Measurements from ENCODE around the gene MYL10. TPM values are rescaled to one million over a fixed set of nuclear protein-coding genes. Genes with fewer than 3 reads are reported as not detected.

Gene MYL10
- not detected in 2 replicates for total RNA-seq

- TF ChIP-seq, protein P1, sequence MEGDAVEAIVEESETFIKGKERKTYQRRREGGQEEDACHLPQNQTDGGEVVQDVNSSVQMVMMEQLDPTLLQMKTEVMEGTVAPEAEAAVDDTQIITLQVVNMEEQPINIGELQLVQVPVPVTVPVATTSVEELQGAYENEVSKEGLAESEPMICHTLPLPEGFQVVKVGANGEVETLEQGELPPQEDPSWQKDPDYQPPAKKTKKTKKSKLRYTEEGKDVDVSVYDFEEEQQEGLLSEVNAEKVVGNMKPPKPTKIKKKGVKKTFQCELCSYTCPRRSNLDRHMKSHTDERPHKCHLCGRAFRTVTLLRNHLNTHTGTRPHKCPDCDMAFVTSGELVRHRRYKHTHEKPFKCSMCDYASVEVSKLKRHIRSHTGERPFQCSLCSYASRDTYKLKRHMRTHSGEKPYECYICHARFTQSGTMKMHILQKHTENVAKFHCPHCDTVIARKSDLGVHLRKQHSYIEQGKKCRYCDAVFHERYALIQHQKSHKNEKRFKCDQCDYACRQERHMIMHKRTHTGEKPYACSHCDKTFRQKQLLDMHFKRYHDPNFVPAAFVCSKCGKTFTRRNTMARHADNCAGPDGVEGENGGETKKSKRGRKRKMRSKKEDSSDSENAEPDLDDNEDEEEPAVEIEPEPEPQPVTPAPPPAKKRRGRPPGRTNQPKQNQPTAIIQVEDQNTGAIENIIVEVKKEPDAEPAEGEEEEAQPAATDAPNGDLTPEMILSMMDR (IDR thresholded peaks at IDR 0.05; ENCODE audit: extremely low read depth, low read depth, low read length), result no peak
- no peaks in the 10 kb centered on the region for H4K20me1 ChIP-seq (ENCODE audit: insufficient read depth, low read length)
- no peak within 1 kb of the TSS for H3K27ac ChIP-seq (ENCODE audit: low read depth, low read length)
- no peaks in the 10 kb centered on the region for H3K9me3 ChIP-seq (ENCODE audit: low read depth, low read length)
- no peaks in the 10 kb centered on the region for H3K79me2 ChIP-seq (ENCODE audit: insufficient read depth, low read length)
- no peak for DNase-seq (ENCODE audit: insufficient read length, low spot score, missing footprints)
- H2AFZ ChIP-seq (ENCODE audit: low read length), result no peak within 1 kb of the TSS
- H3K27me3 ChIP-seq (ENCODE audit: insufficient read depth, low read length), result peaks cover 4% of the 10 kb centered on the region
- H3K36me3 ChIP-seq (ENCODE audit: insufficient read depth, low read length), result no peaks in the 10 kb centered on the region
- no peak within 1 kb of the TSS for H3K4me3 ChIP-seq (ENCODE audit: insufficient read depth, low read length)
- H3K4me1 ChIP-seq (ENCODE audit: insufficient read depth, low read length), result peaks cover 16% of the 10 kb centered on the region
- H3K4me2 ChIP-seq (ENCODE audit: insufficient read depth, low read length), result no peak within 1 kb of the TSS
Observed at GRCh38 chr7:101629171-101629570, at the start of gene MYL10. TSS of gene MYL10 (minus strand) at chr7:101629296. CDS start at chr7:101629118, 178 bp downstream.

DNA sequence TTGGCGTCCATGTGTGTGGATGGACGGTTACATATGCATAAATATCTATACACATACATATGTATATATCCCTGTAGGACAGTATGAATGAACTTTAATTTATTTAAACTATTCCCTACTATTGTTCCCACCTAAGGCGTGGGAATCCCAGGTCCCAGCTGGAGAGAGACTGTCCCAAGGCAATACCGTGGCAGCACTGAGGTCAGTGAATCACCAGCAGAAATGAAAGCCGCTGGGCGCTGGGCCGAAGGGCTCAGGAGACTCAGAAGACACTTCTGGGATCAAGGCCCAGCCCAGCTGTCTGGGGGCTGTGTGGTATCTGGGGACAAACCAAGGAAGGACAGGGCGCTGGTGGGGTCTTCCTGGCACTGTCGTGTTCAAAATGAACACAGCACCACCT is 49.6 kb upstream of the MYL10 start:
- H3K79me2 ChIP-seq (ENCODE audit: insufficient read depth, low read length), result no peaks in the 10 kb centered on the region
- H3K27ac ChIP-seq (ENCODE audit: low read depth, low read length), result peak overlapping the region; percentile 71
- H3K4me1 ChIP-seq (ENCODE audit: insufficient read depth, low read length), result peaks cover 37% of the 10 kb centered on the region
- no peaks in the 10 kb centered on the region for H3K27me3 ChIP-seq (ENCODE audit: insufficient read depth, low read length)
- no peaks in the 10 kb centered on the region for H3K9me3 ChIP-seq (ENCODE audit: low read depth, low read length)
- no peak overlapping the region for H3K4me3 ChIP-seq (ENCODE audit: insufficient read depth, low read length)
- peak; percentile 96 for DNase-seq (ENCODE audit: insufficient read length, low spot score, missing footprints)
- peak overlapping the region; percentile 33 for H3K4me2 ChIP-seq (ENCODE audit: insufficient read depth, low read length)
- no peaks in the 10 kb centered on the region for H3K36me3 ChIP-seq (ENCODE audit: insufficient read depth, low read length)
- H4K20me1 ChIP-seq (ENCODE audit: insufficient read depth, low read length), result no peaks in the 10 kb centered on the region
- no peak overlapping the region for H2AFZ ChIP-seq (ENCODE audit: low read length)
- TF ChIP-seq, protein P1 (IDR thresholded peaks at IDR 0.05; ENCODE audit: extremely low read depth, low read depth, low read length), result no peak

- no peaks in the 10 kb centered on the region for H3K9me3 ChIP-seq (ENCODE audit: low read depth, low read length)
- H3K27me3 ChIP-seq (ENCODE audit: insufficient read depth, low read length), result no peaks in the 10 kb centered on the region
- H3K27ac ChIP-seq (ENCODE audit: low read depth, low read length), result peak overlapping the region; percentile 44
- DNase-seq (ENCODE audit: insufficient read length, low spot score, missing footprints), result no peak
- H4K20me1 ChIP-seq (ENCODE audit: insufficient read depth, low read length), result no peaks in the 10 kb centered on the region
- TF ChIP-seq, protein P1 (IDR thresholded peaks at IDR 0.05; ENCODE audit: extremely low read depth, low read depth, low read length), result no peak
- no peak overlapping the region for H3K4me3 ChIP-seq (ENCODE audit: insufficient read depth, low read length)
- peak overlapping the region; percentile 33 for H3K4me2 ChIP-seq (ENCODE audit: insufficient read depth, low read length)
- no peaks in the 10 kb centered on the region for H3K36me3 ChIP-seq (ENCODE audit: insufficient read depth, low read length)
- no peak overlapping the region for H2AFZ ChIP-seq (ENCODE audit: low read length)
- no peaks in the 10 kb centered on the region for H3K79me2 ChIP-seq (ENCODE audit: insufficient read depth, low read length)
- H3K4me1 ChIP-seq (ENCODE audit: insufficient read depth, low read length), result peaks cover 37% of the 10 kb centered on the region
Observed at GRCh38 chr7:101677797-101678479, 48.8 kb upstream of the MYL10 start.

DNA sequence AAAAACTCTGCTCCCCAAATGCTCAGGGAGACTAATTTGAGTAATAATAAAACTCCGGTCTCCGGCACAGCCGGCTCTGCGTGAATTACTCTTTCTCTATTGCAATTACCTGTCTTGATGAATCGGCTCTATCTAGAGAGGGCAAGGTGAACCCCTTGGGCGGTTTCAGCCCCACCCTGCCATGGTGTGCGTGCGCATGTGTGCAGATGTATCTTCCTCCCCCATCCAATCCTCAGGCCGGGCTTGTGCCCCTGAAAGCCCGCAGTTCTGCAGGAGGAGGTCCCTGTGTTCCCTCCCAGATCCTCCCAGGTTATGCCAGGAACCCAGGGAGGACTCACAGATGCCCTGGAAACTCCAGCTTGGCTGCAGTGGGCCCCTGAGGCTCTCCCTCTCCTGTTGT is 48.3 kb upstream of the MYL10 start:
- H3K4me2 ChIP-seq (ENCODE audit: insufficient read depth, low read length), result no peak overlapping the region
- no peaks in the 10 kb centered on the region for H3K9me3 ChIP-seq (ENCODE audit: low read depth, low read length)
- H4K20me1 ChIP-seq (ENCODE audit: insufficient read depth, low read length), result no peaks in the 10 kb centered on the region
- no peak overlapping the region for H3K27ac ChIP-seq (ENCODE audit: low read depth, low read length)
- no peak for DNase-seq (ENCODE audit: insufficient read length, low spot score, missing footprints)
- peaks cover 37% of the 10 kb centered on the region for H3K4me1 ChIP-seq (ENCODE audit: insufficient read depth, low read length)
- no peaks in the 10 kb centered on the region for H3K79me2 ChIP-seq (ENCODE audit: insufficient read depth, low read length)
- H3K4me3 ChIP-seq (ENCODE audit: insufficient read depth, low read length), result no peak overlapping the region
- no peaks in the 10 kb centered on the region for H3K27me3 ChIP-seq (ENCODE audit: insufficient read depth, low read length)
- H2AFZ ChIP-seq (ENCODE audit: low read length), result no peak overlapping the region
- H3K36me3 ChIP-seq (ENCODE audit: insufficient read depth, low read length), result no peaks in the 10 kb centered on the region
- TF ChIP-seq, protein P1 (IDR thresholded peaks at IDR 0.05; ENCODE audit: extremely low read depth, low read depth, low read length), result no peak
